Measurements from ENCODE around the gene ARPC5L.

DNA sequence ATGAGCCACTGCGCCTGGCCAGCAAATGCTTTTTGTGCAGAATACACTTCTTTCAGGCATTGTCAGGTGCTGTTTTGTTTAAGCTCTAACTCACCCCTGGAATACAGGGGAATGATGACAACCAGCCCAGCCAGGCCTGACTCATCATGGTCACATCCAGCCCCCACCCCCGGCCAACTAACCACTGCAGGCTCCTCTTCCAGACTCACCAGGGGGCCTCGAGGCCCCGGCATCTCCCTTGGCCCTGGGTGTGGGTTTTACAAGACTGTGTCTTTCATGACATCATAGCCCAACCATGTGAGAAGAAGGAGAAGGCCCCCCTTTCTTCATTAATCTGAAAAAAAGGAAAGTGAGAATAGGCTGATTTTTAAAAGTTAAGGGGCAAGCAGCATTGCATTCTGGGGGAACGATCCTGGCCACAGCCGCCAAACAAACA is 49.5 kb upstream of the ARPC5L start:
- TF ChIP-seq CTCF (IDR thresholded peaks at IDR 0.05; ENCODE audit: control extremely low read depth in 1 of 3, insufficient read depth in 1 of 3, low read depth in 1 of 3, low read length in 3 of 3), result no peak
- TF ChIP-seq POLR2A (IDR thresholded peaks at IDR 0.05; ENCODE audit: control extremely low read depth in 1 of 2, low read depth in 2 of 2, low read length in 2 of 2), result no peak

Data from H1 (cell line).